Vagina (tissue), 2 donors: ENCODE measurements around the gene ORC6.

Experiments used
- CTCF ChIP-seq, 3 experiments: fragments of 450-650 bp in 2 of 3; fragments of 200-600 bp in 1 of 3; sonication (generic) in 1 of 3; IDR thresholded peaks; one replicate each; pipeline ENCODE4 v1.5.1; 2017 to 2019; ENCODE audit warnings: antibody characterized with exemption in 3 of 3, mild to moderate bottlenecking in 2 of 3, moderate library complexity in 2 of 3
- POLR2A ChIP-seq, 2 donors: fragments of 450-650 bp; IDR thresholded peaks; one replicate each; pipeline ENCODE4 v1.6.1; 2017; ENCODE audit warnings: antibody characterized with exemption in 2 of 2, mild to moderate bottlenecking in 2 of 2, moderate library complexity in 2 of 2

DNA sequence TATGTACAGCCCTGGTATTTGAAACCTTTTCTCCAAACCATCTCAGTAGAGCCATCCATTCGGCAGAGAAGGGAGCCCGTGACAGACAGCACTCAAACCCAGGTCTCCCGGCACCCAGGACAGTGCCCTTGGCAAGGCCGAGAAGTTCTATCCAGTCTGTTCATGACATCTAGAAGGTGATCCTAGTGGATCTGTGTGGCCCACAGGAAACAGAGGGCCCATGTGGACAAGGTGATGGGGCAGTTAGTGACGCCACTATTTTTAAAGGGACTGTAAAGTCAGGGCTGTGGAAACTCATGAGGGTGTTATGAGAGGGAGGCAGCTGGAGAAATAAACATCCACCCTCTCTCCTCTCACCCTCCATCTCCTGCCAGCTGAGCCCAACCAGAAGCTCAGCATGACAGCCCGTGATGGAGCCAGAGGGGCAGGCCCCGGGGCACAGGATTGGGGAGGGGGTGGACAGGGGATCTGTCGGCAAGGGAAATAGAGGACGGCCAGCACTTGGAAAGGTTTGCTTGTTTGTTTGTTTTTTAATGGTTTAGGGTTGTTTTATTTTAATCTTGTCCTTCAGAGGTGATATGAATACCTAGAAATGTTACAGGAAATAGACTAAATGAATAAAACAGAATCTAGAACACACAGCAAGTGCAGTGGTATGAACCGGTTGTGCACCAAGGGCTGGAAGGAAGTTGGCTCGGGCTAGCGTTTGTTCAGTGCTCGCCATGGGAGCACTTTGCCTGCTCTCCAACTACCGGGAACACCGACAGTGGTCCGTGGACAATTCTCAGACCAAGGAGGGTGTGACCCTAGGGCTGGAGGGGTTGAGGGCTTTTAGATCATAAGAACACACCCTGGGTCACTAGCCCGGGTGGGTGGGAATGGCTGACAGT, 41.6 kb downstream of the ORC6 start:
- TF ChIP-seq CTCF (IDR thresholded peaks at IDR 0.05): no peak
- no peak for TF ChIP-seq POLR2A (IDR thresholded peaks at IDR 0.05)
